Keratinocyte (primary cell): ENCODE results near the gene IL6R. TPM values are rescaled to one million over a fixed set of nuclear protein-coding genes. Genes with fewer than 3 reads are reported as not detected.

Experiments used
- DNase-seq: peaks from one replicate; pipeline ENCODE4 v3.0.0-alpha.2; 2011; ENCODE audit warnings: low read depth, missing footprints, low spot score
- FAIRE-seq: peaks from 2 replicates; lab custom pipeline; 2011; peaks lifted over from hg19 to GRCh38; lab: Jason Lieb, UNC
- H2AFZ ChIP-seq: 2 replicates; pipeline ENCODE4 v1.6.0; 2012; ENCODE audit warnings: low read length, control low read depth, inconsistent platforms; ENCODE audit not compliant: control insufficient read depth
- H3K27ac ChIP-seq: 2 replicates; pipeline ENCODE4 v1.5.1; 2011; ENCODE audit warnings: low read length; ENCODE audit not compliant: control insufficient read depth, insufficient read depth
- H3K27me3 ChIP-seq: 3 replicates; pipeline ENCODE4 v1.6.0; 2011; ENCODE audit warnings: low read length; ENCODE audit not compliant: control insufficient read depth, insufficient read depth; ENCODE audit errors: extremely low read depth
- H3K36me3 ChIP-seq, 2 experiments: 2 replicates in 1 of 2; 3 replicates in 1 of 2; pipeline ENCODE4 v1.5.1; 2011; ENCODE audit warnings: low read length in 2 of 2, mild to moderate bottlenecking in 1 of 2; ENCODE audit not compliant: control insufficient read depth in 2 of 2, insufficient read depth in 2 of 2; ENCODE audit errors: extremely low read depth in 1 of 2
- H3K4me1 ChIP-seq: 3 replicates; pipeline ENCODE4 v1.5.1; 2011; ENCODE audit warnings: low read length; ENCODE audit not compliant: control insufficient read depth, insufficient read depth; ENCODE audit errors: extremely low read depth
- H3K4me2 ChIP-seq: 3 replicates; pipeline ENCODE4 v1.6.0; 2011; ENCODE audit warnings: low read depth, low read length; ENCODE audit not compliant: control insufficient read depth, insufficient read depth; ENCODE audit errors: extremely low read depth
- H3K4me3 ChIP-seq, 3 experiments: fragments of 200-600 bp in 1 of 3; sonication (generic) in 1 of 3; 2 replicates in 2 of 3; 3 replicates in 1 of 3; pipeline ENCODE4 v1.5.1; 2011 to 2016; ENCODE audit warnings: low read length in 3 of 3, mild to moderate bottlenecking in 3 of 3, control low read depth in 2 of 3, inconsistent platforms in 1 of 3, low read depth in 1 of 3, mixed read lengths in 1 of 3, mixed run types in 1 of 3, moderate library complexity in 1 of 3; ENCODE audit not compliant: control insufficient read depth in 2 of 3, insufficient read depth in 2 of 3; ENCODE audit errors: extremely low read depth in 1 of 3
- H3K79me2 ChIP-seq: 2 replicates; pipeline ENCODE4 v1.6.0; 2012; ENCODE audit warnings: low read length; ENCODE audit not compliant: control insufficient read depth, insufficient read depth
- H3K9ac ChIP-seq: 3 replicates; pipeline ENCODE4 v1.6.0; 2011; ENCODE audit warnings: low read length; ENCODE audit not compliant: control insufficient read depth, insufficient read depth; ENCODE audit errors: extremely low read depth
- H3K9me1 ChIP-seq: 3 replicates; pipeline ENCODE4 v1.6.0; 2011; ENCODE audit warnings: low read length; ENCODE audit not compliant: control insufficient read depth, insufficient read depth; ENCODE audit errors: extremely low read depth
- H3K9me3 ChIP-seq: 2 replicates; pipeline ENCODE4 v1.5.1; 2012; ENCODE audit warnings: low read depth, low read length; ENCODE audit not compliant: control insufficient read depth
- H4K20me1 ChIP-seq: 3 replicates; pipeline ENCODE4 v1.6.0; 2011; ENCODE audit warnings: low read length; ENCODE audit not compliant: control insufficient read depth, insufficient read depth; ENCODE audit errors: extremely low read depth
- CTCF ChIP-seq, 3 experiments: IDR thresholded peaks in 1 of 3; conservative IDR thresholded peaks in 1 of 3; optimal IDR thresholded peaks in 1 of 3; 2 replicates in 2 of 3; 3 replicates in 1 of 3; pipeline versions ENCODE3 to v1.5.1; 2011; ENCODE audit warnings: low read length in 3 of 3, mild to moderate bottlenecking in 3 of 3, moderate library complexity in 2 of 3, control low read depth in 1 of 3, inconsistent platforms in 1 of 3; ENCODE audit not compliant: insufficient read depth in 2 of 3; ENCODE audit errors: extremely low read depth in 1 of 3
- EZH2 ChIP-seq: IDR thresholded peaks from one replicate; pipeline ENCODE4 v1.6.1; 2012; ENCODE audit warnings: inconsistent platforms, mild to moderate bottlenecking, low read length, moderate library complexity
- dilution Hi-C: fragments of 300-500 bp; cut with MboI; formaldehyde crosslinking; loops from one replicate; pipeline ENCODE4 v1.7.0; 2020; ENCODE audit warnings: low sequenced_read_pairs; ENCODE audit not compliant: extremely low pct_ligation_motif_present
- polyA plus RNA-seq, 5 experiments: library from polyadenylated mRNA; depleted of rRNA in 3 of 5; stranded (reverse) in 3 of 5; stranded (forward) in 1 of 5; unstranded in 1 of 5; fragments of >200 nt; gene quantifications; 1 replicate in 1 of 5; 2 replicates in 3 of 5; 3 replicates in 1 of 5; pipeline versions ENCODE4 v1.2.1 to v1.2.3, GENCODE V29; 2011 to 2012; ENCODE audit warnings: missing spikeins in 2 of 5, low read depth in 1 of 5, low replicate concordance in 1 of 5

Gene IL6R
- polyA plus RNA-seq, 1 donor (not counting 4 experiments of a cell fraction or from before 2014, with no cell fraction given) = 12.6 TPM

DNA sequence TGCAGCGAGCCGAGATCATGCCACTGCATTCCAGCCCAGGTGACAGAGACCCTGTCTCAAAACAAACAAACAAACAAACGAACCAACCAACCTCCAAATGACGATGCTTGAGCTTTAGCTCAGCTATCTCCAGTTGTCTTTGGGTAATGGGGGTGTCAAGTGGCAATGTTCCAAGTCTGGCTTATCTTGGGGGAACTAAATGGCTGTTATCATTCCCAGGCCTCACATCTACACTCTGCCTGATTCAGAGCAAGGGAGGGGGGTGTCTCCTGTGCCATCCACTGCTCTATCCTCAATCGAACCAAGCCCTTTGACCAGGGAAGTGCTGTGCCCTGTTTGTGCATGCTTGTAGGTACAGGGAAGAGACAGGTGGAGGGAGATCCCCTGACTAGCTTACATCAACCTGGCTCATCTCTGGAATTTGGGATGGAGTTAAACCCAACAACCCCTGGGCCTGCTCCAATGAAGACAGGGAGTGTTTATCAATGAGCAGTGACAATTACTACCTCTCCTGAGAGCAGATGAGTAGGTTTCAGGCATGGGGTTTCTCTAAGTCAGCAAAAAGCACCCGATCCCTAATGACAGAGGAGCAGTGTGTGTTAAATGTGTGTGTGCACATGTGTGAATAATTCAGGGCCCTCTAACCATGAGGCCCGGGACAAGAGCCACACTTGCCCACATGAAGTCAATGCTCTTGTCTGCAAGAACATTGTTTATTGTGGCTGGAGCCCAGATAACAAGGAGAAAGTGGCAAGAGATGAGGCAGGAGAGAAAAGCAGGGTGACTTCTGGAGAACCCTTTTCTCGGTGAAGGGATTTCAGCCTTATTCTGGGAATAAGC, 20.3 kb upstream of the IL6R start:
- Histone ChIP-seq H3K9me1 (no peaks in the 10 kb centered on the region), H3K4me1 (peaks cover 9% of the 10 kb centered on the region), H3K4me2 (no peak overlapping the region), H3K9me3 (no peaks in the 10 kb centered on the region), H3K27ac (no peak overlapping the region), H3K9ac (no peak overlapping the region), H4K20me1 (no peaks in the 10 kb centered on the region), H3K4me3 (no peak overlapping the region), H3K27me3 (no peaks in the 10 kb centered on the region), H3K79me2 (no peaks in the 10 kb centered on the region), H2AFZ (peak overlapping the region; percentile 74), H3K36me3 (no peaks in the 10 kb centered on the region)
- TF ChIP-seq EZH2 = no peak
- no peak for TF ChIP-seq CTCF (optimal IDR thresholded peaks at IDR 0.05 in 1 of 3, IDR thresholded peaks at IDR 0.05 in 1 of 3, conservative IDR thresholded peaks at IDR 0.05 in 1 of 3; ENCODE audit: extremely low read depth in 1 of 3, insufficient read depth in 2 of 3, low read length in 3 of 3)
- DNase-seq = no peak
- dilution Hi-C loops = no loop called here
- FAIRE-seq = no peak

- H3K36me3 ChIP-seq = no peaks in the 10 kb centered on the region
- H3K4me2 ChIP-seq = no peak overlapping the region
- H3K9me1 ChIP-seq = no peaks in the 10 kb centered on the region
- H3K27ac ChIP-seq = no peak overlapping the region
- FAIRE-seq = no peak
- TF ChIP-seq CTCF (optimal IDR thresholded peaks at IDR 0.05 in 1 of 3, IDR thresholded peaks at IDR 0.05 in 1 of 3, conservative IDR thresholded peaks at IDR 0.05 in 1 of 3; ENCODE audit: extremely low read depth in 1 of 3, insufficient read depth in 2 of 3, low read length in 3 of 3) (no peak), EZH2 (no peak)
- no peaks in the 10 kb centered on the region for H3K9me3 ChIP-seq
- no peak overlapping the region for H3K4me3 ChIP-seq
- no peak overlapping the region for H2AFZ ChIP-seq
- no peaks in the 10 kb centered on the region for H4K20me1 ChIP-seq
- H3K27me3 ChIP-seq = no peaks in the 10 kb centered on the region
- H3K4me1 ChIP-seq = peaks cover 17% of the 10 kb centered on the region
- no peaks in the 10 kb centered on the region for H3K79me2 ChIP-seq
- DNase-seq = no peak
- dilution Hi-C loops = no loop called here
- no peak overlapping the region for H3K9ac ChIP-seq
These were observed 18.3 kb upstream of the IL6R start for GRCh38 chr1:154386643-154387352.
